PC-9 (cell line): ENCODE measurements around the gene SMAP2. TPM values are rescaled to one million over a fixed set of nuclear protein-coding genes. Genes with fewer than 3 reads are reported as not detected.

Experiments used
- BruUV-seq: library from RNA; stranded (reverse); fragments of 400-500 nt; replicated peaks from 2 replicates; lab custom pipeline; 2021; lab: Mats Ljungman, UMichigan
- CTCF ChIA-PET: fragments of 300-600 bp; sonication (Branson Sonifier 250); formaldehyde crosslinking; loops from one replicate; lab custom pipeline; 2022; ENCODE audit warnings: antibody characterized with exemption; lab: Charles Lee
- POLR2A ChIA-PET: fragments of 300-600 bp; sonication (Branson Sonifier 250); formaldehyde crosslinking; loops from one replicate; lab custom pipeline; 2022; ENCODE audit warnings: antibody characterized with exemption; ENCODE audit not compliant: unreplicated experiment; lab: Charles Lee
- DNase-seq, 2 experiments: peaks; one replicate each; pipeline versions ENCODE4 v3.0.0 to v3.0.0-alpha.2; 2015 to 2022; ENCODE audit warnings: mixed read lengths in 1 of 2
- H2AFZ ChIP-seq: fragments of 200-600 bp; sonication (generic); 2 replicates; pipeline ENCODE4 v1.8.1; 2017; ENCODE audit warnings: antibody characterized with exemption
- H3F3A ChIP-seq: fragments of 200-600 bp; sonication (generic); 2 replicates; pipeline ENCODE4 v1.8.1; 2017; ENCODE audit warnings: antibody characterized with exemption, mild to moderate bottlenecking, low read depth; ENCODE audit not compliant: insufficient read depth
- H3K27ac ChIP-seq: fragments of 200-600 bp; sonication (generic); 2 replicates; pipeline ENCODE4 v1.6.1; 2016; ENCODE audit warnings: mixed run types
- H3K27me3 ChIP-seq: fragments of 200-600 bp; sonication (generic); 2 replicates; pipeline ENCODE4 v1.6.1; 2016; ENCODE audit warnings: low read depth, mixed run types; ENCODE audit not compliant: insufficient read depth
- H3K36me3 ChIP-seq: fragments of 200-600 bp; sonication (generic); 2 replicates; pipeline ENCODE4 v1.6.1; 2016; ENCODE audit warnings: low read depth, mixed run types
- H3K4me1 ChIP-seq: fragments of 200-600 bp; sonication (generic); replicated peaks from 2 replicates; pipeline ENCODE4 v1.6.1; 2016; ENCODE audit warnings: mixed run types; ENCODE audit not compliant: insufficient read depth
- H3K4me2 ChIP-seq: fragments of 200-600 bp; sonication (generic); 2 replicates; pipeline ENCODE4 v1.6.1; 2017; ENCODE audit warnings: mixed run types
- H3K4me3 ChIP-seq: fragments of 200-600 bp; sonication (generic); 2 replicates; pipeline ENCODE4 v1.6.1; 2016; ENCODE audit warnings: mixed run types
- H3K79me2 ChIP-seq: fragments of 200-600 bp; sonication (generic); 2 replicates; pipeline ENCODE4 v1.6.1; 2017; ENCODE audit warnings: low read depth, mixed run types
- H3K9me2 ChIP-seq: fragments of 200-600 bp; sonication (generic); 2 replicates; pipeline ENCODE4 v1.8.1; 2017; ENCODE audit warnings: mild to moderate bottlenecking; ENCODE audit not compliant: insufficient read depth
- H3K9me3 ChIP-seq: fragments of 200-600 bp; sonication (generic); 2 replicates; pipeline ENCODE4 v1.8.1; 2016; ENCODE audit warnings: low read depth; ENCODE audit not compliant: insufficient read depth
- H4K20me1 ChIP-seq: fragments of 200-600 bp; sonication (generic); 2 replicates; pipeline ENCODE4 v1.8.1; 2017; ENCODE audit not compliant: insufficient read depth
- EZH2 ChIP-seq: fragments of 200-600 bp; sonication (generic); IDR thresholded peaks from 2 replicates; pipeline ENCODE4 v1.8.0; 2017; ENCODE audit warnings: antibody characterized with exemption, low read depth
- intact Hi-C: fragments of 100-400 bp; cut with micrococcal nuclease; formaldehyde crosslinking; loops from one replicate; pipeline ENCODE4 v1.10.0; 2022; ENCODE audit not compliant: unreplicated experiment
- total RNA-seq: library from RNA; stranded (reverse); gene quantifications from 2 replicates; pipeline ENCODE4 v1.2.3, GENCODE V29; 2021
- TF ChIP-seq, protein P1 (sequence below): fragments of 200-600 bp; sonication (generic); conservative IDR thresholded peaks from 2 replicates; pipeline ENCODE4 v1.6.1; 2017; ENCODE audit warnings: mixed run types, antibody characterized with exemption, mild to moderate bottlenecking, moderate library complexity

Gene SMAP2
- total RNA-seq, 1 experiment from 2014 or later, result 19.7 TPM

DNA sequence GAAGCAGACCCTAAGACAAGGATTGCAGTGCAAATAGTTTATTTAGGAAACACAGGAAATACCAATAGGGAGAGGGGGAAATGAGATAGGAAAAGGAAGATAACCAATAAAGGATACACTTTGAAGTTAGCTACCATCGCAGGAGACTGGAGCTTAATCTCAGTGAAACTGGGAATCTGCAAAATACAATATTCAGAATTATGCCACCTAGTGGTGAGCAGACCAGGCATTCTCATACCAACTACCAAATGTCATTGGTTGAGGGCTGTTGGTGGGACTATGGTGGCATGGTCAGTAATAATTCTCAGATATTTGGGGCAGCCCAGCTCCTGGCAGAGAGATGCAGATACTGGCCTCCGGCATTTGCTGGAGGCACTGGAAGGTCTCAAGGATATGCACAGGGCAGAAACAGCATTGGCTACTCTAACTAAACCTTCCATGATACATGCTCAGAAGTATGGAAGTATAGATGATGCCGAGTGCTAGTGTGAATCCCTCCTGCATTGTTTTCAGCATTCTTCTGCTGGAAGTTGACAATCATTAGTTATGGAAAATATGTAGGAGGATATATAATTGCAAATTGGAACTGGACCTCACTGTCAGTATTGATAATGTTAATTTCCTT is 65.0 kb downstream of the SMAP2 start:
- Histone ChIP-seq H3K4me2 (no peak overlapping the region), H3K9me2 (no peaks in the 10 kb centered on the region), H3K79me2 (no peaks in the 10 kb centered on the region), H3F3A (no peaks in the 10 kb centered on the region), H3K27me3 (no peaks in the 10 kb centered on the region), H3K36me3 (no peaks in the 10 kb centered on the region), H2AFZ (no peak overlapping the region), H3K4me1 (no peaks in the 10 kb centered on the region), H3K27ac (no peak overlapping the region), H4K20me1 (no peaks in the 10 kb centered on the region), H3K9me3 (peaks cover 15% of the 10 kb centered on the region; the same call in 1 of the 2 replicates), H3K4me3 (no peak overlapping the region)
- peak in 1 of 2 experiments; percentile 6 for DNase-seq
- intact Hi-C loops, result no loop called here
- ChIA-PET POLR2A (interaction anchor here (0.5 kb wide), 1 partner anchor 296 kb away, joined by 3 read pairs; no protein-coding TSS in a partner anchor), CTCF (interaction anchor here (0.5 to 1.2 kb wide), 6 partner anchors 10 to 832 kb away, joined by 3 to 8 read pairs (median 4); no protein-coding TSS in a partner anchor)
- no peak for TF ChIP-seq EZH2
- TF ChIP-seq, protein P1, sequence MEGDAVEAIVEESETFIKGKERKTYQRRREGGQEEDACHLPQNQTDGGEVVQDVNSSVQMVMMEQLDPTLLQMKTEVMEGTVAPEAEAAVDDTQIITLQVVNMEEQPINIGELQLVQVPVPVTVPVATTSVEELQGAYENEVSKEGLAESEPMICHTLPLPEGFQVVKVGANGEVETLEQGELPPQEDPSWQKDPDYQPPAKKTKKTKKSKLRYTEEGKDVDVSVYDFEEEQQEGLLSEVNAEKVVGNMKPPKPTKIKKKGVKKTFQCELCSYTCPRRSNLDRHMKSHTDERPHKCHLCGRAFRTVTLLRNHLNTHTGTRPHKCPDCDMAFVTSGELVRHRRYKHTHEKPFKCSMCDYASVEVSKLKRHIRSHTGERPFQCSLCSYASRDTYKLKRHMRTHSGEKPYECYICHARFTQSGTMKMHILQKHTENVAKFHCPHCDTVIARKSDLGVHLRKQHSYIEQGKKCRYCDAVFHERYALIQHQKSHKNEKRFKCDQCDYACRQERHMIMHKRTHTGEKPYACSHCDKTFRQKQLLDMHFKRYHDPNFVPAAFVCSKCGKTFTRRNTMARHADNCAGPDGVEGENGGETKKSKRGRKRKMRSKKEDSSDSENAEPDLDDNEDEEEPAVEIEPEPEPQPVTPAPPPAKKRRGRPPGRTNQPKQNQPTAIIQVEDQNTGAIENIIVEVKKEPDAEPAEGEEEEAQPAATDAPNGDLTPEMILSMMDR, result peak; percentile 76
- no TSS peak for BruUV-seq

DNA sequence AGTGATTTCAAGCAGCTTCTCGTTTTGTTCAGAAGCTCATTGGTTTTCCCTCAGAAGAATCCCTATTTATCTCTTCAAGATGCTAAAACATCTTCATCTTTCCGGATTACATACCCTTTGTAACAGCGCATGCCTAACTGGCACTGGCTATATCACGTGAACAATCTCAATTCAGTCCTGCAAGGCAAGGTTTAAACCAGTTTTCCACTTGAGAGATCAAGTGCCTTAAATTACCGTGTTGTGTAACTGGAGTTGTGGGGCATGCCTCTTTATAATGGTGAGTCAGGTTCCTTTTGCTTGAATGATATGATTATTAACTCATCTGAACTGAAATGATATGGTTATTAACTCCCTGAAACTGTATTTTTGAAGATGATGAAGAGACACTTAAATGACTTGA is 65.7 kb downstream of the SMAP2 start:
- no peak overlapping the region for H3K4me3 ChIP-seq
- no peak overlapping the region for H3K4me2 ChIP-seq
- no peaks in the 10 kb centered on the region for H3K27me3 ChIP-seq
- no peaks in the 10 kb centered on the region for H3F3A ChIP-seq
- intact Hi-C loops, result no loop called here
- no peaks in the 10 kb centered on the region for H3K79me2 ChIP-seq
- no TSS peak for BruUV-seq
- no peaks in the 10 kb centered on the region for H4K20me1 ChIP-seq
- DNase-seq, result no peak
- no peak overlapping the region for H2AFZ ChIP-seq
- H3K9me3 ChIP-seq, result 0 out of 2 replicates have a peak, but pooled peaks cover 15% of the 10 kb centered on the region
- TF ChIP-seq, protein P1, result no peak
- no peak for TF ChIP-seq EZH2
- no peaks in the 10 kb centered on the region for H3K4me1 ChIP-seq
- ChIA-PET CTCF (no interaction called here), POLR2A (no interaction called here)
- H3K9me2 ChIP-seq, result no peaks in the 10 kb centered on the region
- H3K36me3 ChIP-seq, result no peaks in the 10 kb centered on the region
- H3K27ac ChIP-seq, result no peak overlapping the region

DNA sequence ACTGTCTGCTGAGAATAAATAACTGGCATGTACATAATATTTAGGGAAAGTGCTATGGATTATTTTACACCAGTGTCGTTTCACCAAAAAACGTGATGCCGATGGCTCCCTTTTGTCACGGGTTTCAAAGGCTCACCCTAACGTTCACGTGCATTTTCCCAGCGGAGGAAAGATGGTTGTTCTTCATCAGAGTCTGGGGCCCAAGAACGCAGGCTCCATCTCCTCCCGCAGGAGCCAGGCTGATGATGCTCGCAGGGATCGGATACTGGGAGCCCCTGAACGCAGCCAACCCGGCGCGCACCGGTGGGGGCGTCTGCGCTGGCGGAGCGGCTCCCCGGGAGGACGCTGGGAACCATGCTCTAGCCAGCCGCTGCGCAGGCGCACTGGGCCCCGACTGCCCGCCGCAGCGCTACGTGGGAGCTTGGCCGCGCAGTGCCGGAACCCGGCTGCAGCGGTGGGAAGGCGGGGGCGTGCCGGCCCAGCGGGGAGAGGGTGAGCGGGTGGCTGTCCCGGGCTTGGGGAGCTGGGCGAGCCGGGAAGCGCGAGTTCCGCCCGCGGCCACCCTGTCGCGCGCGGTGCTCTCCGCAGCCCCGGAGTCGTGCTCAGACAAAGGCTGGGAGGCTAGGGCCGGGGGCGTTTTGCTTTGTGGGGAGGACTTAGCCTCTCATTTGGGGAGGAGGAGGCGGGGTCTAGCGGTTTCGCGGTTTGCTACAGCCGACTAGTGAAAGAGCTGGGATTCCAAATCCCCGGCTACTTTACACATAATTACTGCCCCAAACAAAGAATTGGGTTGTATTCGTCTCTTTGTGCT is 76.4 kb downstream of the SMAP2 start, which contains the start of gene ZFP69B:
Gene ZFP69B, plus strand, starts transcription at position 793 of the 811 bp plus-strand sequence. CDS start 486 bp downstream, outside the sequence.
- Histone ChIP-seq H3K27ac (no peak within 1 kb of the TSS), H3K27me3 (no peaks in the 10 kb centered on the region), H3K4me2 (peak within 1 kb of the TSS; percentile 80), H3K4me1 (0 out of 2 replicates have a peak, but pooled peaks cover 3% of the 10 kb centered on the region), H3K9me2 (no peaks in the 10 kb centered on the region), H3K36me3 (no peaks in the 10 kb centered on the region), H3F3A (no peaks in the 10 kb centered on the region), H4K20me1 (no peaks in the 10 kb centered on the region), H3K4me3 (peak within 1 kb of the TSS; percentile 73), H2AFZ (peak within 1 kb of the TSS; percentile 97), H3K9me3 (peaks cover 32% of the 10 kb centered on the region), H3K79me2 (no peaks in the 10 kb centered on the region)
- peak; percentile 74 to 97 for DNase-seq
- no TSS peak for BruUV-seq
- CTCF ChIA-PET, result interaction anchor here (0.5 to 0.9 kb wide), 4 partner anchors 10 to 135 kb away, joined by 3 to 7 read pairs (median 5); no protein-coding TSS in a partner anchor
- TF ChIP-seq EZH2, result no peak
- TF ChIP-seq, protein P1, result no peak
- POLR2A ChIA-PET, result interaction anchor here (0.6 kb wide), 1 partner anchor 21 kb away, joined by 3 read pairs; no protein-coding TSS in a partner anchor
- intact Hi-C loops, result no loop called here
